ENCODE results near the gene SLC27A2.
A peak's percentile ranks its signal among the peaks of the same experiment; 100 is the strongest.

SLC27A2 gene

DNA sequence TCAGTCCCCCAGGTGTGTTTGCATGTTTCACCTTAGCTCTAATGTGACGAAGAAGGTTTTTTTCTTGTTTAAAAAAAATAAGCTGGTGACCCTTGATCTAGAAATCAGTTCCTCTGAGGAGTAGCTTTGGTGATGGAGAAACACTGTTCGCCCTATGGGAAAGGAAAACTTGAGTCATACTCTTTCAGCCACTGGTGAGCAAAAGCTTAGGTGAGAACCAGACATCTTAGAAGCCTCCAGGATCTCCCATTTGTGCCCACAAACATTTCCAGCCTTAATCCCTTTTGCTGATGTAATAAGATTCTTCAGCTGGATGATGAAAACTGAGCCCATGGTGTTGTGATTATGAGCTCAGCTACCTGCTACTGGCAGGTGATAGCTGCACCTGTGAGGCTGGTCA lies 37.8 kb downstream of the SLC27A2 start:
- TF ChIP-seq, protein P1, sequence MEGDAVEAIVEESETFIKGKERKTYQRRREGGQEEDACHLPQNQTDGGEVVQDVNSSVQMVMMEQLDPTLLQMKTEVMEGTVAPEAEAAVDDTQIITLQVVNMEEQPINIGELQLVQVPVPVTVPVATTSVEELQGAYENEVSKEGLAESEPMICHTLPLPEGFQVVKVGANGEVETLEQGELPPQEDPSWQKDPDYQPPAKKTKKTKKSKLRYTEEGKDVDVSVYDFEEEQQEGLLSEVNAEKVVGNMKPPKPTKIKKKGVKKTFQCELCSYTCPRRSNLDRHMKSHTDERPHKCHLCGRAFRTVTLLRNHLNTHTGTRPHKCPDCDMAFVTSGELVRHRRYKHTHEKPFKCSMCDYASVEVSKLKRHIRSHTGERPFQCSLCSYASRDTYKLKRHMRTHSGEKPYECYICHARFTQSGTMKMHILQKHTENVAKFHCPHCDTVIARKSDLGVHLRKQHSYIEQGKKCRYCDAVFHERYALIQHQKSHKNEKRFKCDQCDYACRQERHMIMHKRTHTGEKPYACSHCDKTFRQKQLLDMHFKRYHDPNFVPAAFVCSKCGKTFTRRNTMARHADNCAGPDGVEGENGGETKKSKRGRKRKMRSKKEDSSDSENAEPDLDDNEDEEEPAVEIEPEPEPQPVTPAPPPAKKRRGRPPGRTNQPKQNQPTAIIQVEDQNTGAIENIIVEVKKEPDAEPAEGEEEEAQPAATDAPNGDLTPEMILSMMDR (conservative IDR thresholded peaks at IDR 0.05; ENCODE audit: control insufficient read depth, insufficient read depth, low read depth, low read length): no peak
- no peak overlapping the region for H3K4me3 ChIP-seq (ENCODE audit: control insufficient read depth, low read depth, low read length)
- peak; percentile 20 for DNase-seq (ENCODE audit: low read depth)

DNA sequence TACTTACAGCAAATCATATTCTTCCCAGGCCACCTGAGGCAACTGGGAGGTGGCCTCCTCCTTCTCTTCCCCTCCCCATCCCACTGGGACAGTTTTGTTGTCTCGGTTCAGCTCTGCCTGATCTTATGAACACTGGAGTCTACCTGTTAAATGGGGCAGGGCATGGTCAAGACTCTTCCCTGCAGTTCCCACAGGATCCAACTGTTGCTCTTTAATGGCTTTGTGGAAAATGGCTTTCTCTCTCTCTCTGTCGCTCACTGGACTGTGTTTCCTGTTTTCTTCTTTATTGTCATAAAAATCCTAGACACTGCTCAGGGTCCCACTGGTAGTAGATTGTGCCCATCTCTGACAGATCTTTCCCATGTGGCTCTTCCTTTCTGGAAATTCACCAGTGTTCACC lies 40.2 kb downstream of the SLC27A2 start:
- TF ChIP-seq, protein P1 (conservative IDR thresholded peaks at IDR 0.05; ENCODE audit: control insufficient read depth, insufficient read depth, low read depth, low read length): no peak
- no peak for DNase-seq (ENCODE audit: low read depth)
- H3K4me3 ChIP-seq (ENCODE audit: control insufficient read depth, low read depth, low read length): no peak overlapping the region

DNA sequence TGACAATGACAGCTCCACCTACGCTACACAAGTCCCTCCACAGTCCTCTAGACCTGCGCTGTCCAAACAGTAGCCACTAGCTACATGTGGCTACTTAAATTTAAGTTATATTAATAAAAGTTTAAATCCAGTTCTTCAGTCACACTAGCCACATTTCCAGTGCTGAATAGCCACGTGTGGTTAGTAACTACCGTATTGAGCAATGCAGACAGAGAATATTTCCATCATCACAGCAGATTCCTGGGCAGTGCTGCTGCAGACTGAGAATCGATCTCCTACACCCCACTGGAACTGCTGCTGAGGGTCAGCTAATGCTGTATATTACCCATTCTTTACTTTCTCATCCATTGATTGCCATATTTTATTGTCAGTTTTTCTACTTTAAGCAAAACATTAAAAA lies 42.6 kb downstream of the SLC27A2 start:
- TF ChIP-seq, protein P1 (conservative IDR thresholded peaks at IDR 0.05; ENCODE audit: control insufficient read depth, insufficient read depth, low read depth, low read length): no peak
- H3K4me3 ChIP-seq (ENCODE audit: control insufficient read depth, low read depth, low read length): no peak overlapping the region
- DNase-seq (ENCODE audit: low read depth): peak; percentile 37

DNA sequence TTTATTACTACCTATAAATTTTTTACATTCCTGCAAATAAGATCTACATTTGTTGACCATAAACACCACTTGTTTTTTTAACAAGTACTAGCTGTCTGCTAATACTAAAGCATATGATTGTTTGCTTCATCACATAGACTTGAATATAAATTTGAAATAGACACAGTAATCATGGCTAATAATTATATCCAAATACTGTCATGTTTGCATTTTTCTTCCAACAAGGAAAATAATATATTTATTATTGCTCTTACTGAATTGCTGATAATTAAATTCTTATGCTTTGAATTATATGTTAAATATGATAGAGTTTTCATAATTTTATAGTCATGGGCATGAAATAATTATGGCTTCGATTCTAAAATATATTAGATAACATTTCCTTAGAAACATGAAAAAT lies 43.1 kb downstream of the SLC27A2 start:
- TF ChIP-seq, protein P1 (conservative IDR thresholded peaks at IDR 0.05; ENCODE audit: control insufficient read depth, insufficient read depth, low read depth, low read length): no peak
- H3K4me3 ChIP-seq (ENCODE audit: control insufficient read depth, low read depth, low read length): no peak overlapping the region
- no peak for DNase-seq (ENCODE audit: low read depth)

DNA sequence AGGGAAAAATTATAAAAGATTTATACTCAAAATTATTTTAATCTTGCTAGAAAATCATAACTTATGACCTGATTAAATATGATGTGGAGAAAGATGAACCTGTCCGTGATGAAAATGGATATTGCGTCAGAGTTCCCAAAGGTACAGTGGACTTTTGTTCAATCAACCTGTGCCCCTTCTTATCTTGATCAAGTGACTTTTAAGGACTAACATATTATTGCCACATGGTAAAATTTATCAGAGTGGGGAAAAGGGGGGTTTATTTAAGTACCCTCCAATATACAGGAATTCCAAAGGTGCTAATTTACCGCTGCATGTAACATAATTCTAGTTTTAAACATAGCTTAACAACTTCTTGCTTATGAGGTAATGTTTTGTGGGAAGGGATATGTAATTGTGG lies 43.9 kb downstream of the SLC27A2 start:
- no peak overlapping the region for H3K4me3 ChIP-seq (ENCODE audit: control insufficient read depth, low read depth, low read length)
- no peak for DNase-seq (ENCODE audit: low read depth)
- TF ChIP-seq, protein P1 (conservative IDR thresholded peaks at IDR 0.05; ENCODE audit: control insufficient read depth, insufficient read depth, low read depth, low read length): no peak

DNA sequence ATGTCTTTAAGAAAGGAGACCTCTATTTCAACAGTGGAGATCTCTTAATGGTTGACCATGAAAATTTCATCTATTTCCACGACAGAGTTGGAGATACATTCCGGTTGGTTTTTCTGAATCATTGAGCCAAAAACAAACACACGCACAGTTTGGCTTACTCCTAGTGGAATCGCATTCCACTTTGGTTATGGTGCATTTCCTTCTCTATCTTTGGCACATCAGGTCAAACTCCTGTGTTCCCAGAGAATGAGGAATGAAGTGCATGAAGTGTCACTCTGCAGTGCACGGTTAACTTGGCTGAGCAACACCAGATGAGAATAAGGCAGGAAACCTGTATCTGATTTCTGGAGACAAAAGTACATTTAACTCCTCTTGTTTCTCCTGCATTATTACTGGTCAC lies 45.1 kb downstream of the SLC27A2 start:
- TF ChIP-seq, protein P1 (conservative IDR thresholded peaks at IDR 0.05; ENCODE audit: control insufficient read depth, insufficient read depth, low read depth, low read length): no peak
- peak; percentile 42 for DNase-seq (ENCODE audit: low read depth)
- no peak overlapping the region for H3K4me3 ChIP-seq (ENCODE audit: control insufficient read depth, low read depth, low read length)

DNA sequence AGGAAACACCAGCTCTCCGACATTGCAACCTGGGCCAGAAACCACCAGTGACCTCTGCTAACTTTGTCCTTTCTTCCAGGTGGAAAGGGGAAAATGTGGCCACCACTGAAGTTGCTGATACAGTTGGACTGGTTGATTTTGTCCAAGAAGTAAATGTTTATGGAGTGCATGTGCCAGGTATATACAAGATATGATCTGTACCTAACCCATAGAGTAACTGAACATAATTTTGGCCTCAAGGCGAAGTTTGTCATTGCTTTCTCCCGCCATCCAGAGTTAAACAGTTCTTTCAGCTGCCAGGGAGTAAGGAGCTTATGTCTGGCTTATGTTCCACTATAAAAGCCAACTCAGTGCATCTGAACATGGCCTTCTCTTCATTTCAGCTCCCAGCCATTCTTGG lies 46.9 kb downstream of the SLC27A2 start:
- TF ChIP-seq, protein P1 (conservative IDR thresholded peaks at IDR 0.05; ENCODE audit: control insufficient read depth, insufficient read depth, low read depth, low read length): no peak
- DNase-seq (ENCODE audit: low read depth): no peak
- no peak overlapping the region for H3K4me3 ChIP-seq (ENCODE audit: control insufficient read depth, low read depth, low read length)
